GM12878 (cell line): ENCODE data around the gene EXOSC10.

Experiments
- CEBPB ChIP-seq, 2 experiments: fragments of 150-350 bp in 1 of 2; IDR thresholded peaks; 2 replicates each; pipeline ENCODE4 v1.6.1; 2012 to 2014; ENCODE audit warnings: low read depth in 2 of 2, low read length in 2 of 2, borderline replicate concordance in 1 of 2, inconsistent platforms in 1 of 2
- EGR1 ChIP-seq, 2 experiments: IDR thresholded peaks; 1 replicate in 1 of 2; 2 replicates in 1 of 2; pipeline ENCODE4 v1.6.1; 2011 to 2012; ENCODE audit warnings: low read depth in 2 of 2, low read length in 2 of 2, borderline replicate concordance in 1 of 2, mild to moderate bottlenecking in 1 of 2, moderate library complexity in 1 of 2
- MXI1 ChIP-seq: fragments of 150-350 bp; IDR thresholded peaks from 2 replicates; pipeline ENCODE4 v1.6.1; 2011; ENCODE audit warnings: low read depth, mild to moderate bottlenecking, inconsistent platforms, low read length, improper control_type of control experiment
- NR2C2 ChIP-seq: IDR thresholded peaks from 2 replicates; pipeline ENCODE4 v1.6.1; 2011; ENCODE audit warnings: borderline replicate concordance, low read depth; ENCODE audit not compliant: control insufficient read depth, insufficient read length
- NRF1 ChIP-seq: conservative IDR thresholded peaks from 2 replicates; pipeline ENCODE4 v1.6.1; 2011; ENCODE audit warnings: mild to moderate bottlenecking, low read depth, low read length, improper control_type of control experiment
- POLR2A ChIP-seq: IDR thresholded peaks from 2 replicates; pipeline ENCODE4 v1.6.1; 2011; ENCODE audit warnings: low read depth, mild to moderate bottlenecking, low read length
- RCOR1 ChIP-seq: conservative IDR thresholded peaks from 2 replicates; pipeline ENCODE4 v1.6.1; 2012; ENCODE audit warnings: low read depth, low read length, improper control_type of control experiment

GRCh38 chr1:11019971-11020370 is 79.7 kb downstream of the EXOSC10 start:
- TF ChIP-seq NRF1: no peak
- no peak for TF ChIP-seq EGR1 (IDR thresholded peaks at IDR 0.05; ENCODE audit: borderline replicate concordance in 1 of 2, low read depth in 2 of 2, low read length in 2 of 2)
- no peak for TF ChIP-seq MXI1
- no peak for TF ChIP-seq RCOR1
- no peak for TF ChIP-seq NR2C2
- no peak for TF ChIP-seq CEBPB (IDR thresholded peaks at IDR 0.05; ENCODE audit: borderline replicate concordance in 1 of 2, low read depth in 2 of 2, low read length in 2 of 2)
- TF ChIP-seq POLR2A: no peak
